ENCODE data around the gene ACYP2.

ACYP2 gene

GRCh38 chr2:54158311-54158710 is 42.9 kb downstream of the ACYP2 start:
- DNase-seq (ENCODE audit: low spot score), result no peak

GRCh38 chr2:54161660-54162424 is 46.4 kb downstream of the ACYP2 start:
- no peak for DNase-seq (ENCODE audit: low spot score)

- DNase-seq (ENCODE audit: low spot score), result no peak
Measured at GRCh38 chr2:54164106-54164505, 48.7 kb downstream of the ACYP2 start.

- DNase-seq (ENCODE audit: low spot score), result no peak
Measured at GRCh38 chr2:54166121-54166773, 50.8 kb downstream of the ACYP2 start.

- peak; percentile 46 for DNase-seq (ENCODE audit: low spot score)
Measured at GRCh38 chr2:54176577-54176976, 61.2 kb downstream of the ACYP2 start.

- no peak for DNase-seq (ENCODE audit: low spot score)
Measured at GRCh38 chr2:54183281-54183680, 67.9 kb downstream of the ACYP2 start.

- DNase-seq (ENCODE audit: low spot score), result no peak
Measured at GRCh38 chr2:54183972-54184371, 68.6 kb downstream of the ACYP2 start.

- DNase-seq (ENCODE audit: low spot score), result no peak
Measured at GRCh38 chr2:54185105-54185504, 69.7 kb downstream of the ACYP2 start.

- DNase-seq (ENCODE audit: low spot score), result no peak
Measured at GRCh38 chr2:54187331-54187730, 71.9 kb downstream of the ACYP2 start.

GRCh38 chr2:54189539-54189938 is 74.1 kb downstream of the ACYP2 start:
- DNase-seq (ENCODE audit: low spot score), result no peak

- no peak for DNase-seq (ENCODE audit: low spot score)
Measured at GRCh38 chr2:54191361-54192135, 76.1 kb downstream of the ACYP2 start.

- DNase-seq (ENCODE audit: low spot score), result no peak
Measured at GRCh38 chr2:54194761-54195750, 79.6 kb downstream of the ACYP2 start.

GRCh38 chr2:54196646-54197045 is 81.2 kb downstream of the ACYP2 start:
- no peak for DNase-seq (ENCODE audit: low spot score)

GRCh38 chr2:54204476-54204875 is 89.1 kb downstream of the ACYP2 start:
- DNase-seq (ENCODE audit: low spot score), result no peak

- DNase-seq (ENCODE audit: low spot score), result peak; percentile 69
Measured at GRCh38 chr2:54206596-54206995, 91.2 kb downstream of the ACYP2 start.

GRCh38 chr2:54207666-54208195 is 92.3 kb downstream of the ACYP2 start:
- DNase-seq (ENCODE audit: low spot score), result no peak

- no peak for DNase-seq (ENCODE audit: low spot score)
Measured at GRCh38 chr2:54208364-54209240, 93.2 kb downstream of the ACYP2 start.

GRCh38 chr2:54209379-54209778 is 94.0 kb downstream of the ACYP2 start:
- no peak for DNase-seq (ENCODE audit: low spot score)

GRCh38 chr2:54212456-54212855 is 97.0 kb downstream of the ACYP2 start:
- DNase-seq (ENCODE audit: low spot score), result no peak

GRCh38 chr2:54213082-54213481 is 97.7 kb downstream of the ACYP2 start:
- DNase-seq (ENCODE audit: low spot score), result no peak
